HG03520 (cell line): Measurements from ENCODE around the gene STARD10.
"Not testable (repeated sequence)": the region's sequence is repeated elsewhere in the genome, so short reads cannot be mapped to it uniquely, and the experiment has no call there.

ENCODE experiments used
- ATAC-seq: cut with Tn5 transposase; IDR thresholded peaks from one replicate; pipeline ENCODE4 v1.9.1; 2021; ENCODE audit warnings: mild to moderate bottlenecking, moderate library complexity; ENCODE audit not compliant: unreplicated experiment

The STARD10 gene

GRCh38 chr11:72808331-72808798 is 14.5 kb upstream of the STARD10 start:
- no peak for ATAC-seq

GRCh38 chr11:72807792-72808191 is 13.9 kb upstream of the STARD10 start:
- no peak for ATAC-seq

- no peak for ATAC-seq
Measured at GRCh38 chr11:72807021-72807693, 13.3 kb upstream of the STARD10 start.

- ATAC-seq = not testable (repeated sequence)
Measured at GRCh38 chr11:72806378-72806777, 12.5 kb upstream of the STARD10 start.

GRCh38 chr11:72805216-72805615 is 11.4 kb upstream of the STARD10 start:
- no peak for ATAC-seq

GRCh38 chr11:72802822-72803221 is 9.0 kb upstream of the STARD10 start:
- ATAC-seq = no peak

- ATAC-seq = no peak
Measured at GRCh38 chr11:72799441-72799840, 5.6 kb upstream of the STARD10 start.

- no peak for ATAC-seq
Measured at GRCh38 chr11:72798361-72798760, 4.5 kb upstream of the STARD10 start.

GRCh38 chr11:72793076-72793424 is 797 bp downstream of the STARD10 start:
- no peak for ATAC-seq

- no peak for ATAC-seq
Measured at GRCh38 chr11:72792437-72793021, 1.3 kb downstream of the STARD10 start.

GRCh38 chr11:72791228-72791627 is 2.6 kb downstream of the STARD10 start:
- not testable (repeated sequence) for ATAC-seq

- ATAC-seq = no peak
Measured at GRCh38 chr11:72789493-72790131, 4.2 kb downstream of the STARD10 start.

- no peak for ATAC-seq
Measured at GRCh38 chr11:72788241-72788640, 5.6 kb downstream of the STARD10 start.

- ATAC-seq = peak; percentile 58
Measured at GRCh38 chr11:72787216-72788104, 6.4 kb downstream of the STARD10 start.

GRCh38 chr11:72786305-72787215 is 7.3 kb downstream of the STARD10 start:
- ATAC-seq = no peak

- no peak for ATAC-seq
Measured at GRCh38 chr11:72784662-72785061, 9.2 kb downstream of the STARD10 start.

GRCh38 chr11:72783144-72783905 is 10.5 kb downstream of the STARD10 start:
- no peak for ATAC-seq

- ATAC-seq = no peak
Measured at GRCh38 chr11:72782081-72782920, 11.5 kb downstream of the STARD10 start.
